CD4-positive, alpha-beta T cell (primary cell): ENCODE results near the gene AKT2. TPM values are rescaled to one million over a fixed set of nuclear protein-coding genes. Genes with fewer than 3 reads are reported as not detected.
A peak's percentile ranks its signal among the peaks of the same experiment; 100 is the strongest.

Experiments
- ATAC-seq: fragments of 200-7000 bp; cut with Tn5 transposase; one replicate; pipeline ENCODE4 v1.10.0; 2022; ENCODE audit warnings: mild to moderate bottlenecking; ENCODE audit not compliant: poor library complexity
- CTCF ChIA-PET: fragments of 350-600 bp; sonication (Branson Sonifier 250); formaldehyde crosslinking; loops from one replicate; lab custom pipeline; 2021; ENCODE audit warnings: antibody characterized with exemption, inconsistent platforms; lab: Charles Lee
- POLR2A ChIA-PET: fragments of 350-600 bp; sonication (Branson Sonifier 250); formaldehyde crosslinking; loops from one replicate; lab custom pipeline; 2021; ENCODE audit warnings: antibody characterized with exemption, inconsistent platforms; lab: Charles Lee
- DNase-seq, 14 experiments: peaks; one replicate each; pipeline ENCODE4 v3.0.0-alpha.2; 2013 to 2020; ENCODE audit warnings: mixed read lengths in 2 of 14
- H3K27ac ChIP-seq, 2 donors: one replicate each; pipeline versions ENCODE4 v1.5.1 to v1.7.0; 2013; ENCODE audit warnings: low read length in 2 of 2, low read depth in 1 of 2, mild to moderate bottlenecking in 1 of 2
- H3K27me3 ChIP-seq, 2 experiments: 1 replicate in 1 of 2; 2 replicates in 1 of 2; pipeline versions ENCODE4 v1.6.1 to v1.7.0; 2013; ENCODE audit warnings: low read length in 2 of 2, control low read depth in 1 of 2, mild to moderate bottlenecking in 1 of 2, moderate library complexity in 1 of 2; ENCODE audit not compliant: insufficient read depth in 2 of 2, control insufficient read depth in 1 of 2
- H3K36me3 ChIP-seq: one replicate; pipeline ENCODE4 v1.6.1; 2013; ENCODE audit warnings: low read length, control low read depth; ENCODE audit not compliant: insufficient read depth
- H3K4me1 ChIP-seq: one replicate; pipeline ENCODE4 v1.6.1; 2013; ENCODE audit warnings: low read length, control low read depth; ENCODE audit not compliant: insufficient read depth
- H3K4me3 ChIP-seq: one replicate; pipeline ENCODE4 v1.5.1; 2013; ENCODE audit warnings: mild to moderate bottlenecking, low read length, moderate library complexity
- H3K9me3 ChIP-seq, 2 experiments: 1 replicate in 1 of 2; 2 replicates in 1 of 2; pipeline versions ENCODE4 v1.6.1 to v1.7.0; 2013; ENCODE audit warnings: low read length in 2 of 2, mild to moderate bottlenecking in 2 of 2, control low read depth in 1 of 2, moderate library complexity in 1 of 2; ENCODE audit not compliant: control insufficient read depth in 1 of 2, insufficient read depth in 1 of 2
- H3K27ac Mint-ChIP-seq: one replicate; pipeline ENCODE4 v1.8.0; 2020; ENCODE audit warnings: mixed read lengths
- H3K27me3 Mint-ChIP-seq: one replicate; pipeline ENCODE4 v1.8.0; 2021; ENCODE audit warnings: mixed read lengths
- H3K36me3 Mint-ChIP-seq: one replicate; pipeline ENCODE4 v1.8.0; 2021; ENCODE audit warnings: low read depth, mixed read lengths
- H3K4me1 Mint-ChIP-seq: one replicate; pipeline ENCODE4 v1.8.0; 2021; ENCODE audit warnings: low read depth, mixed read lengths
- H3K4me3 Mint-ChIP-seq: one replicate; pipeline ENCODE4 v1.8.0; 2020; ENCODE audit warnings: mild to moderate bottlenecking, mixed read lengths
- H3K9me3 Mint-ChIP-seq: one replicate; pipeline ENCODE4 v1.8.0; 2020; ENCODE audit warnings: mixed read lengths
- intact Hi-C, 2 experiments: fragments of 100-400 bp; cut with DNase I in 1 of 2; cut with micrococcal nuclease in 1 of 2; formaldehyde crosslinking; loops; one replicate each; pipeline versions ENCODE4 v1.15.1 to v1.9.0; 2023 to 2025; cut with DNase I, micrococcal nuclease
- total RNA-seq, 174 experiments: library from RNA in 2 of 174; stranded (reverse) in 2 of 174; gene quantifications; one replicate each; pipeline ENCODE4 v1.2.3 and lab custom pipeline; 2021 to 2026
- TF ChIP-seq, protein P1 (sequence below): fragments of 200-600 bp; IDR thresholded peaks from one replicate; pipeline ENCODE4 v1.8.0; 2022; ENCODE audit warnings: antibody characterized with exemption, mild to moderate bottlenecking

AKT2 gene
- total RNA-seq, 2 experiments from 2014 or later = 197 to 199 TPM

GRCh38 chr19:40261631-40262030 lies 23.5 kb downstream of the AKT2 start:
- Mint-ChIP-seq H3K36me3 (peaks cover 69% of the 10 kb centered on the region), H3K9me3 (no peaks in the 10 kb centered on the region), H3K4me1 (peaks cover 23% of the 10 kb centered on the region), H3K4me3 (no peak overlapping the region), H3K27me3 (no peaks in the 10 kb centered on the region), H3K27ac (peak overlapping the region; percentile 21)
- TF ChIP-seq, protein P1, sequence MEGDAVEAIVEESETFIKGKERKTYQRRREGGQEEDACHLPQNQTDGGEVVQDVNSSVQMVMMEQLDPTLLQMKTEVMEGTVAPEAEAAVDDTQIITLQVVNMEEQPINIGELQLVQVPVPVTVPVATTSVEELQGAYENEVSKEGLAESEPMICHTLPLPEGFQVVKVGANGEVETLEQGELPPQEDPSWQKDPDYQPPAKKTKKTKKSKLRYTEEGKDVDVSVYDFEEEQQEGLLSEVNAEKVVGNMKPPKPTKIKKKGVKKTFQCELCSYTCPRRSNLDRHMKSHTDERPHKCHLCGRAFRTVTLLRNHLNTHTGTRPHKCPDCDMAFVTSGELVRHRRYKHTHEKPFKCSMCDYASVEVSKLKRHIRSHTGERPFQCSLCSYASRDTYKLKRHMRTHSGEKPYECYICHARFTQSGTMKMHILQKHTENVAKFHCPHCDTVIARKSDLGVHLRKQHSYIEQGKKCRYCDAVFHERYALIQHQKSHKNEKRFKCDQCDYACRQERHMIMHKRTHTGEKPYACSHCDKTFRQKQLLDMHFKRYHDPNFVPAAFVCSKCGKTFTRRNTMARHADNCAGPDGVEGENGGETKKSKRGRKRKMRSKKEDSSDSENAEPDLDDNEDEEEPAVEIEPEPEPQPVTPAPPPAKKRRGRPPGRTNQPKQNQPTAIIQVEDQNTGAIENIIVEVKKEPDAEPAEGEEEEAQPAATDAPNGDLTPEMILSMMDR = no peak
- H3K36me3 ChIP-seq = peaks cover 50% of the 10 kb centered on the region
- POLR2A ChIA-PET = no interaction called here
- ATAC-seq (no peak), DNase-seq (no peak)
- no peak overlapping the region for H3K4me3 ChIP-seq
- H3K27me3 ChIP-seq = no peaks in the 10 kb centered on the region
- CTCF ChIA-PET = no interaction called here
- peaks cover 4% of the 10 kb centered on the region for H3K4me1 ChIP-seq
- no peaks in the 10 kb centered on the region for H3K9me3 ChIP-seq
- intact Hi-C loops = no loop called here
- H3K27ac ChIP-seq = no peak overlapping the region

DNA sequence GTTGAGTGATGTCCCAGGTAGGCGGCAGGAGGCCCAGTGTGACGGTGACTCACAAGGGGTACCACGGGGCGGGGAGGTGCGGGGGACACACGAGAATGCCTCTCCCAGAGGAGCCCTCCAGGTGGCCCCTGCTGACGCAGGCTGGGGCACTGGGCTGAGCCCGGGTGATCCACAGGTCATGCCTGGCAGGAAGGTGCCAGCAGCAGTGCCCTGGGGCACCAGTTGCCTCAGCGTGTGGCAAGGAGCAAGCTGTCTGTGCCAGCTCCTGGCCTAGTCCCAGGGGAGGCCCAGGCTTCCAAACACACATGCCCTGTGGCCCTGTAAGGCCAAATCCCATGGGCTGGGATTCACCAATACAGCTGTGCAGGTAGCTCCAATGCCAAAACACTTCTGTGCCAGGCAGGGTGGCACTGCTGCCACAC lies 28.0 kb downstream of the AKT2 start:
- TF ChIP-seq, protein P1 = no peak

DNA sequence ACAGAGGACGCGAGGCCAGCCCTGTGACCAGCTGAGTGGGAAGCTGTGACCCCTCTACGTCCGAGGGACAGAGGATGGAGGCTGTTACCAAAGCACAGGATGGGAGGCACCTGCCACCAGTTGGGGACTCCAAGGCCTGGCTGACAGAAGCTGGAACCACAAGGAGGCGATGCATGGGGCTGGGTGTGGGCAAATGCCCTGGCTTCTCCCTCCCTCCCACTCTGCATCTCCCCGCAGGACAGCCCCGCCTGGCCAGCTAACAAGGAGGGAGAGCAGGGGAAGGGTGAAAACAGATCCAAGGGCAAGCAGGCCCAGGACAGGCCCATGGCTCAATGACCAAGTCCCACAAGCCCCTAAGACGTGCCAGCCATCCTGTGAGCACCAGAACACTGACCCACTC lies 28.6 kb downstream of the AKT2 start:
- DNase-seq (no peak), ATAC-seq (no peak)
- H3K9me3 ChIP-seq = no peaks in the 10 kb centered on the region
- Mint-ChIP-seq H3K27me3 (no peaks in the 10 kb centered on the region), H3K9me3 (no peaks in the 10 kb centered on the region), H3K4me3 (no peak overlapping the region), H3K27ac (no peak overlapping the region), H3K4me1 (peaks cover 40% of the 10 kb centered on the region), H3K36me3 (peaks cover 75% of the 10 kb centered on the region)
- H3K27me3 ChIP-seq = no peaks in the 10 kb centered on the region
- peaks cover 4% of the 10 kb centered on the region for H3K4me1 ChIP-seq
- intact Hi-C loops = no loop called here
- H3K4me3 ChIP-seq = no peak overlapping the region
- TF ChIP-seq, protein P1 = no peak
- H3K27ac ChIP-seq = no peak overlapping the region
- ChIA-PET POLR2A (no interaction called here), CTCF (no interaction called here)
- peaks cover 56% of the 10 kb centered on the region for H3K36me3 ChIP-seq

More for the DNA sequence above, 28.0 kb downstream of the AKT2 start:
- Histone ChIP-seq H3K9me3 (no peaks in the 10 kb centered on the region), H3K27me3 (no peaks in the 10 kb centered on the region), H3K4me3 (no peak overlapping the region), H3K36me3 (peaks cover 51% of the 10 kb centered on the region), H3K4me1 (peaks cover 4% of the 10 kb centered on the region), H3K27ac (no peak overlapping the region)
- no peaks in the 10 kb centered on the region for H3K9me3 Mint-ChIP-seq
- H3K27ac Mint-ChIP-seq = no peak overlapping the region
- peaks cover 76% of the 10 kb centered on the region for H3K36me3 Mint-ChIP-seq
- H3K4me3 Mint-ChIP-seq = no peak overlapping the region
- ATAC-seq (no peak), DNase-seq (no peak)
- ChIA-PET CTCF (no interaction called here), POLR2A (no interaction called here)
- intact Hi-C loops = no loop called here
- peaks cover 41% of the 10 kb centered on the region for H3K4me1 Mint-ChIP-seq
- no peaks in the 10 kb centered on the region for H3K27me3 Mint-ChIP-seq
